GM21619 (cell line): ENCODE results near the gene GALNT2.

Experiments
- ATAC-seq: cut with Tn5 transposase; IDR thresholded peaks from one replicate; pipeline ENCODE4 v1.9.1; 2021; ENCODE audit not compliant: unreplicated experiment

Gene GALNT2

DNA sequence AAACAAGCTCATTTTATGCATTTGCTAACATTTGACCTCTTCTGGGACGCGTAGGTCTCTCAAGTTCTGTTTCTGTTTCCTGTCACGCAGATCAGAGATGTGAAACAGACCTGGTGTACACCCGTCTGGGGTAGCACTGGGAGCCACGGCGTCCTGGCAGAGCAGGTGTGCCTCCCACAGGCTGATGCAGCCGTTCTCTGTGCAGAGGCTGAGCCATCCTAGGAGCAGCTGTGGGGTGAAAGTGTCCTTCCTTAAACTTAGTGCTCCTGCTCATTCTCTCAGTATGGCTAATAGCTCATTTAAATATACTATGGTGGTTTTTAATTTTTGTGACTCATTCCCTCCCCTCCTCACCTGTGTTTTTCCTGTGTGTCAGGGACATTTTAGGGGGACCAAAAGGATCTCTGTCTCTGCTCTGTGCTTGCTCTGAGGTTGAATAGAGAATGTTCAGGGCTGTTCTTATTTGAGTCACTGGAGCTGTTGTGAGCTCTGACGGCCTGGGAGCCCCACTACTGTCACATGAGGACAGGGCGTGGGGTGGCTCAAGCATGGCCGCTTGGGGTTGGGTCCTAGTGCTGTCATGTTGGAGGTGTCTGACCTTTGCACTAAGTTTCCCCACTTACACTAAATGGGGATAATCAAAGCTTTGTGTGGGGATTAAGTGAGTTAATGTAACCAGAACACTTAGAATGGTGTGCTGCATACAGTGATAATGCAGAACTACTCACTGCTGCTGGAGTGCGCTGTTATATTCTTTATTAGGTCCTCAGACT is 43.0 kb downstream of the GALNT2 start:
- ATAC-seq, result peak; percentile 80

DNA sequence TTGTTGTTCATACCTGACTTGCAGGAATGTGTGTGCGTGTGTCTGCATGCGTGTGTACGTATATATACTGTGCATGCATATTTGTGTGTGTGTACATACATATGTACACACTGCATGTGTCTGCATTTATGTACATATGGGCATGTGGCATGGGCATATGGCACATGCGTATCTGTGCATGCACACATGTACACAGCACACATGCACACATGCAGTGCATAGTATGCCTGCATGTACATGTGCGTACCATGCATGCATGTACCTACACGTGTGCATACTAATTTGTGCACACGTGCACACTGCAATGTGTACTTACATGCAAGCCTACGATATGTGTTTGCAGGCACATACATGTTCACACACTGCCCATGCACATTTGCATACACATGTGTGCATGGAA is 43.9 kb downstream of the GALNT2 start:
- no peak for ATAC-seq

DNA sequence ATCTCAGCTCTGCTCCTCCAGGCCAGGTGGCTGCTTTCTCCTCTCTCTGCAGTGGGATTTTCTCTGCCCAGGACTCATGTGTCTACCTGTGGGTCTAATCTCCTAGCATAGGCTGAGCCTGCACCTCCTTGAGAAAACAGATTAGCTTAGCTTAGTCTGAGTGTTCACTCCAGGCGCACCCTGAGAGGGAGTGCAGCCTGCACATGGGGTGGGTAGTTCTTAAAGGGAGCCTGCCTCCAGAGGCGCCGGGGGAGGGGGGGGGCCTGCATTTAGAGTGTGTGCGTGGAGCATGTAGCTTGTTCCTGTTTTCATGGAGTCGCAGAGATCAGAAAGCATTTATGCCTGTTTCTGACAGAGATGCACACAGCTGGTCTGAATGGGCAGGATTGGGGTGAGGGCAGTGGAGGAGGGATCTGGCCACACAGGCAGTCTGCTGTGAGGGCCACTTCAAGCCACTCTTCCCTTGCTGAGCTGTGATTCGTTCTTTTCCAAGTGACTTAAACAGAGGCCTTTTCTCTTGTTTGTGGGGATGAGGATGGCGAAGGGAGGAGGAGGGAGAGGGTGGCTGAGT is 45.2 kb downstream of the GALNT2 start:
- no peak for ATAC-seq

DNA sequence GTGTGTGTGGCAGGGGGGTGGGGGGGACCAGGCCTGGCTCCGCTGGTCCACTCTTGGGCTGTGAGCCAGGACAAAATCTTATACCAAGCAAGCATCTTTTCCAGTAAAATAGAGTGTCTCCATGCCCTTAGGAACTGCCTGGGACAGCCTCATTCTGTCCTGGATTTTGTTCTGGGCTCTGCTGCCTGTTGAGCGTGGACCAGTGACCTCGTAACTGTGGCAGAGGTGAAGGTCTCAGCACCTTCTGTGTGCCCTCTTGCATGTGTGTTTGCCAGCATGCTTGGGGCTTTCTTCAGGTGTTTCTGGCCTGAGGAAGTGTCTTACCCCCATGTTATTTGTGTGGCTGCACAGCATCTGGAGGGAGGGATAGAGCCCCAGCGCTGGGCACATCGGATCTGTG is 45.7 kb downstream of the GALNT2 start:
- ATAC-seq, result no peak

DNA sequence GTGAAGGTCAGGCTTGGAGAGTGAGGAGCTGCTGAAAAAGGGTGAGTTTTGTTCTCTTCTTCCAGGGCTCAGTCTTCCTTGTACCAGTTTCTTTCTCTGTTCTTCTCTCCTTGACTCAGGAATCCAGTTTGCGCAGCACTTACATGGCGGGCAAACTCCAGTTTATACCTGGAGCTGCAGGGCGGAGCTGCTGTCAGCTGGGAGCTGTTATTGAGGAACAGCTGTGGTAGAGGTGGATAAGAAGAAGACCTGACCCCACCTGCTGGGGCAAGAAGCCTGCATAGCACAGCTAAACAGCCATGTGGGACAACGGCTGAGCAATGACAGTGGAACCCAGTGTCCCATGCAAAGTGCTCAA is 46.2 kb downstream of the GALNT2 start:
- no peak for ATAC-seq

DNA sequence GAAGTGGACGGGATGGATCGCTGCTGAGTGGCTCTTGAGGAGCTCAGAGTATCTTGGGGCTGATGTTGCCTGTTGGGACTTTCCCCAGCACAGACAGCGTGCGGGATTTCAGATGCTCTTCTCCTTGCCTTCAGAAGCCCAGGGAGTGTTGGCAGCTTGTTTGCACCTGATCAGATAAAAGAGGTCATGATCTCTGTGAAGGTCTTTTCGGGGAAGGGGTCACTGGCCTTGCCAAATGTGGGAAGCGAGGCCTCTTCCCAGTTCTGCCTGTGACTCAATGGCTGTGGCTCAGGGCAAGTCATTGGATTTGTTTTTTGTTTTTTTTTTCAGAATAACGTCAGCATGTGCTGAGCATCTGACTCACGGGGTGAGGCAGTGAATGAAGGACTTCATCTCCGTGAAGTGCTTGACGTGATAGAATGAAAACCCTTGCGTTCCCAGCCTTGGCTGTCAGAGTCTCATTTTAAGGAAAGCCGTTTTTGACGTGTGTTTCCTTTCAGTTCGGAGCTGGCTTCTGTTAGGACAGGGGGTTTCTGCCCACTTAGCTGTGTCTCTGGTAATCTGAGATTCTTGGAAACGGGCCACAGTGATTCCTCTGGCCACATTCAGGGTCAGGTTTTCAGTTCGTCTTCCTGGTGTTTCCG is 46.7 kb downstream of the GALNT2 start:
- no peak for ATAC-seq

DNA sequence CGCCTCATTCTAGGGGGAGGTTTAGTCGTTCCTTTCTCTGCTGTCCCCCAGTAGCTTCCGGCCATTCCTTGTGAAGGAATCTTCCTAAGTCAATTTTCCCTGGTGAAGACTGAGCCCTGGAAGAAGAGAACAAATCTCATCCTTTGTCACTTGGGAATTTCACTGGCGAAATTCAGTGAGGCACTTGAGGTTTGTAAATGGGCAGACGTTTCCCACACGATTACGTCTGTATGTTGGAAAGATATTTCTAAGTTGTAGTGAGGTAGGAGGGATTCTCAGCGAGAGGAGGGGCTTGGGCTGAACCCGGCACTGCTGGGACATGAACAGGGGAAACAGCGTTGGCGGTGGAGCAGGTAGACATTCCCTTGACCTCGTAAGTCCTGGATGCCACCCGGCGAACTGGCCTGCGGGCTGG is 47.2 kb downstream of the GALNT2 start:
- ATAC-seq, result no peak

DNA sequence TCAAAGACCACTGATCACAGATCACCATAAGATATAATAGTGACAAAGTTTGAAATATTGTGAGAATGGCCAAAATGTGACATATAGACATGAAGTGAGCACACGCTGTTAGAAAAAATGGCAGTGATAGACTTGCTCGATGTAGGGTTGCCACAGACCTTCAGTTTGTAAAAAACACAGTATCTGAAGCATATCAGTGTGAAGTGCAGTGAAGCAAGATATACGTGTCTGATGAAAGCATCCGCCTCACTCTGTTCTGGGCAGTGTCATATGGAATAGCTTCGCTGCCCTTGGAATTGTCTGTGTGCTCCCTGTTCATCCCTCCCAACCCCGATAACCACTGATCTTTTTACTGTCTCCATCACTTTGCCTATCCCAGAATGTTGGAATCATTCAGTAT is 50.7 kb downstream of the GALNT2 start:
- ATAC-seq, result no peak

DNA sequence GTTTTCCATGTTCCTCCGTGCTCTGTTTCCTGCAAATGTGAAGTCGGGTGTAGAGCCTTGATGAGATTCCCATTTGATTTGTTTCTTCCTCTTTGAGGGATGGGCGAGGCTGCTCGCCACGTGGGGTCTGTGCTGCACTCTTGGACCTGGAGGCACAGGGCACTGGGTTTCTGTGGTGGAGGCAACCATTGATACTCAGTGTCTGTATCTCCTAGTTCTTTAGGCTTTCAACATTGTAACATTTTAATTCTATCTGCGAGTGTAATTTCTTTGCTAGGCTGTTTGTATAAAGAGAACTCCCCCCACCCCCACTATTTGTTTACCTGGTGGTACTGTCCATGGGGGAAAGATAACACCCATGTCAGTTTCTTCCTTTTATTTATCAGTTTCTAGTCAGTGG is 52.3 kb downstream of the GALNT2 start:
- ATAC-seq, result no peak

DNA sequence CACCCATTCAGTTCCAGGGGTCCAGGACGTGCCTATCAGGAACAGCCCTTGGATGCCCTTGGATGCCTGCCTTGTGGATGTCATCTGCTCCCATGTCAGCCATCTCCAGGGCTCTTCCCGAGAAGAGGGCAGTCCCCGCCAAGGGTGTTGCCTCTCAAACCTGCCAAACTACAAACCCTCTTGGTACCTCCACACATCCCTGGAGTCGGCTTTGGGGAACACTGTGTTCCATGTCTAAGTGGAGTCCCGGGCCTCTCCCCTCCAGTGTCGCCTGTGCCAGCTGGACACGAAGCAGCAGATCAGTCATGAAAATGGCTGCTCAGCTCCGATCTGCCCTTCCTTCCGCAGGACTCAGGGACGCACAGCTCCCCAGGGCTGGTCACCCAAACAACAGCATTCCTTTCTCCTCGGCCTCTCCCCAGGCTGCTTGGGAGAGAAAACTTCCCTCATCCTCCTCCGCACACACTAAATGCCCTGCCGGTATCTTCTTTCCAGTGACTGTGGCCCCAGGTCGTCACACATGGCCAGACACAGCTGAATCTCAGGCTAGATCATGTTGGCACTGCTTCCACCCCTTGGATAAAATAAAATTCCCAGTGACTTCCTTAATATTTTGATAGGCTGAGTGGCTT is 53.4 kb downstream of the GALNT2 start:
- ATAC-seq, result no peak

DNA sequence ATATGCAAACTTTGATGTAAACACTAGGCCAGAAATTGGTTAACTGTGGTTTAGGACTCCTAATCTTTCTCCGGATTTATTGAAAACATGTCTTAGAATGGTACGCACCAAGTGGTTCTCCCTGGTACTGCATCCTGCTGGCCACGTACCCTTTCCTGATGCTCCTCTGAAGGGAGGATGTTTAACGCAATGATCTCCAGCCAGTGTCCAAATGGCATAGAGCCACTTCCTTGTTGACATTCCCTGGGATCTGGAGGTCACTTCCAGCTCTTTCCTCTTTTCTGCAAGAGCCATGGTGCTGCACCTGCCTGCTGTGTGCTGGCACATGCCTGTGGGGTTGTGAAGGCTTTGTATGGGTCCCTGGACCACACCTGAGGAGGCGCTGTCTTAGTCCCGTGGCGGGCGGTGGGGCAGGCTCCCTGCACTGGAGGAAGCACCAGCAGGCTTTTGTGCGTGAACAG is 53.9 kb downstream of the GALNT2 start:
- no peak for ATAC-seq

DNA sequence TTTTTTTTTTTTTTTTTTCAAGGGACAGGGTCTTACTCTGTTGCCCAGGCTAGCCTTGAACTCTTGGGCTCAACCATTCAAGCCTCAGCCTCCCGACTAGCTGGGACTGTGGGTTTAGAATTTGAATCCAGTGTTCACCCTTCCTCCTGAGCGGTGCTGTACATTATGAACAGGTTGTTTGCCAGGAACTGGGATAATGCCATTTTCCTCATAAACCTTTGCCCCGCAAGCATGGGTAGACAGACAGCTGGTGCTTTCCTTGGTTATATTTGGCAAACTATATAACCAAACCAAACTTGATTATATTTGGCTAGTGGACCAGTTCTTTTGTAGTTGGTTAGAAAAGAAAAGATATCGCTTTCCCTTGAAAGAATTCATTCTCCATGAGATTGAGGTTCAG is 54.9 kb downstream of the GALNT2 start:
- ATAC-seq, result no peak

DNA sequence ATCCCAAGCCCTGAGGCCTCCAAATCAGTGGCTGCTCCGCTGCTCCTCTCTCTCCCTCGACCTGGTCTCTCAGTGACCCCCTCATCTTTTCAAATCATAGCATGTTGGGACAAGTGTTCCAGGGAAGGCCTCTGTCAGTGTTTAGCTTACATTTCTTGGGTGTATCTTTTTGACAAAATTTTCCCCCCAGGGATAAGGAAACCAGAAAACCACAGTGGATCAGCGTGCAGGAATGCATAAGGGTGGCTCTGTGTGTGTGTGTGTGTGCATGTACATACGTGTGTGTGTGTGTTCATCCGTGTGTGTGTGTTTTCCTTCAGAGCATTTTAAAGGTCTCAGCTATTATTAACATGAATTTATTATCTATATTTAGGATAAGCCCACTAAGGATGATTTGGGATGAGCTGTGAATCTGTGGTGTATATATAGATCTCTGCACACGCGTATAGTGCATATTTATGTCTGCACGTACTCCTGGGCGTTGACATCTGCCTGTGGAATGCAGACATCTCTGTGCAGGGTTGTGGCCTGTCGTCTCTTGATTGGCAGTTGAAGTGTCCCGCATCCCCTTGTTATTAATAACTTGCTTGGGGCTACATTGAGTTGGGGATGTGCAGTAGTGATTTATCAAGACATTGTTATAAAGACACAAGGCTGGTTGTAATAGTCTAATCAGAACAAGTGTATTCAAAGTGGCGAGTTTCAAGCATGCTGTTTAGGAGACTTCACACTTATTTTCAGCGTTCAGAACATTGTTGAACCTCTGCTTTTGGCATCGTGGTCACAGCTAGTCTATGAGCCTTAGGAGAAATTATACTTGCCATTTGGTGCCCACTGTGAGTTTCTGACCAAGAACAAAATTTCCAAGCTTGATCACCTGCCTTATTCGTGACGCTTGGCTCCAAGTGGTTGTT is 55.6 kb downstream of the GALNT2 start:
- ATAC-seq, result no peak

DNA sequence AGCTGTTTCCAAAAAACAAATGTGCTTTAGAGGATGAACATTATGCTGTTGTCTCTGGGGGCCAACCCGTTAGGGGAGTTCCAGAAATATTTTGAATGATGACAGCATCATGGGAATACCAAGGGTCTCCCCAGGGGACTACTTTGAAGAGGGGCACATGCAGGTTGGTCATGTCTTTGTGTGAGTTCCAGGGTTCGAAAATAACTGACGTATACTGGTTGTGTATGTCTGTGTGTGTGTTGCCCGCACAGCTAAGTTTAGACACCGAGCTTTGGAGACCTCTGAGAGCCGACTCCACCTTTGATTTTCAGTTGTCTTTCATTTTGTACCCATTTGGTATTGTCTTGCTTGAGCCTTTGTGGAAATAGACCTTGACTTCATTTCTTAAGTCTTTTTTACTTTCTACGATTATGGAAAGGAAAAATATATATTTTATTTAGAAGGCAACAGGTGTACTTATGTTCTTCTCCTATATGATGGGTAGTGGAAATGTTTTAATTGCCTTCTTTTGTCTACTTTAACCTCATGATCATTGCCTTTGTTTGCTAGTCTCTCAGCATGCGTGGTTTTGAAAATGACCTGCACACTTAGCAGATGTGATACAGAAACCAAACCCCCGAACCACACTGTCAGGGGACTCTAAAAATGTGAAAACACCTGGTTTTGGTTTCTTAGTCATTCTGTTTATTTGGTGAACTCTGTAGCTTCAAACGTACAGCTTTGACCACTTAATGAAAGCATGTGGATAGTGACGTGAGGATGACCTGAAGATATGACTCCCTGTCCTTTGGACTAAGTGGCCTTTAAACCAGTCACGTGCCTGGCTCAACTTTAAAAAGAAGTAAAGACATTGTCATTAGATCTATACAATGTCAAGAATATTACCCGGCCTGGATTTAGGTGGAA is 56.5 kb downstream of the GALNT2 start:
- ATAC-seq, result peak; percentile 84

DNA sequence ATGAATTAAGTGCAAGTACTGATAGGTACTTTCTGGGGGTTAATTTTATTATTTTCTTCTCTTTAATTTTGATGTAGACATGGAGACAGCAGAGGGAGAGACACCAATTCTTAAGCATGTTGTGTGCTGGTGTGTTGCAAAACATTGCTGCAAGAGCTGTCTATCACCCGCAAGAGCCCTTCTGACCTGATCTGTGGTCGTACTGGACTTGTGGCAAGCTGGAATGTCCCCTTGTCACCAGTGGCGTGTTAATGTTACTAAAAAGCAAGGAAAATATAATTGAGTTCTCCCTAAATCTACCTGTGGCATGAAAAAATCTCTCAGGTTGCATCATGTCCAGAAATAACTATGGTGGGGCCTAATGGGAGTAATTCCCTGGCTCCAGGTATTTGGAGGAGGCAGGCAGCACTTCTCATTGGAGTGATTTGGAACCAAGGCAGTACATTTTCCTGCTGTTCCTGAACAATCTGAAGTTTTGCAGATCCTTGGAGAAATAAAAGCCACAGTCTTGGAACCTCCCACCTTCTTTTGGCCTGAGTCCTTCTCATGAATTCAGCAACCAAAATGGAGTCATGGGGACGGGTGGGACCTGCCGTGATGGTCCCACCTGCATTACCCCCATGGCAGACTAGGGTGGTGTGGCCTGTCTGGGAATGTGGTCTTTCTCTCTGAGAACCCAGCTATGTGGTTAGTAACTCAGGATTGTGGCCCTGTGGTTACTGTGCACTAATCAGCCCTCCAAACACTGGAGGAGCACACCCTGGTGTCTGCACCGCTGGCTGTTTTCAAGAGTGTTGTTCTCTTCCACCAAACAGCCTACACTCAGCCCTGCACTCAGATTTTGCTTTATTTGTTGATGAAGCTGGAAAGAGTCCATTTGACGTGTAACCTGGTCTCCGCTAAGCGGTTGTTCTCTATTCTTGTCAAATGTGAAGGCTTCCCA is 57.4 kb downstream of the GALNT2 start:
- ATAC-seq, result no peak

DNA sequence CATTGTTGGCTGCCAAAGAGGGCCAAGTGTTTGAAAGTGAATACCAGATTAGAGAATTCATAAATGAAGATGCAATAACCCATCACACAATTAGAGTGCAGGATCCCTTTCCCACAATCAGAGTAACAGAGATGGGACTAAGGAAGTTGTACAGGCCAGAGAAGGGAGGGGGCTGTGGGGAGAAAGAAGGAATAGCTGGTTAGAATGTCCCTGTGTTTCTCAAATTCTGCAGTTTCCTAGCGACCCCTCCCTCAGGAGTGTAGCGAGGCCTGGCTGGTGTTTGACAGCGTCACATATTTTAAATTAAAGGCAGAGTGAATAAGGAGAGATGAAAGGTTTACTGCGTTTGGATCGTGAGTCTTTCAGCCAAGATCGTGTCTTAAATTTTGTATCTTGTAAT is 58.1 kb downstream of the GALNT2 start:
- no peak for ATAC-seq

DNA sequence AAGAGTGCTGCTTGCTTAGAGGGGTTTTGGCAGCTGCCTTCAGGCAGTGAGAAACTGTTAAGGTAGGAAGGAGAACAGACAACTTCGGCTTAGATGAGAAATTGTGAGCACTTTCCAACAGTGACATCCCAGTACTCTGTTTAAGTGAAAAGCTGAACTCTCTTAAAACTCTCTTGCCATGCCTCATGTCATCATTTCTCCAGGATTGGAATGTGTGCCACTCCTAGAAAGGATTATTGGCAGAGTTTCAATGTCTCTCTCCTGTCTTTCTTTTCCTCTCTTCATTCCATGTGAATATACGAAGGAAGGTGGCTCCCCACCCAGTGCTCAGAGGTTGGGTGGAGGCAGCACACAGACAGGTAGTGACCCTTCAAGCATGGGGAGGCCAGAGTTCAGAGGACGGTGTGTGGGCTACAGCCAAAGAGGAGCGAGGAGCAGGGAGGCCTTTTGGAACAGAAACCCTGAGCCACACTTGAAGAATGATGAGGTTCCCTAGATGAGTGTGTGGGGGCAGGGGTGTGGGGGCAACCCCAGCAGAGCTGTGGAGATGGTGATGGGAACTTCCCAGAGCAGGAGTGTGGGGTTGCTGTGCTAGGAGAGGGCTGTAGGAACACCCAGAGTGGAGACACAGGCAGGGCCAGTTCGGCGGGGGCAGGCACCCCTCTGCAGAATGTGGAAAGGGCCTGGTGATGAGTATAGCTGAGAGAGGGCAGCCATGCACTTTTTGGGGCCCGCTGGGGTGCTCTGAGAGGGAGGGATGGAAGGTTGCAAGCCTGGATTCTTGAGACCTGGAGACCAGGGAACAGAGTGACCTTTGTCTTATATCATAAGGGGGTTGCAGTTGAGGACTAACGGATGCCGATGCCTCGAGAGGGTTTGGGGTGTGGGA is 58.8 kb downstream of the GALNT2 start:
- no peak for ATAC-seq
